ENCODE measurements around the gene EFCAB8.

- TF ChIP-seq EP300 (IDR thresholded peaks at IDR 0.05; ENCODE audit: borderline replicate concordance) (no peak), MAX (IDR thresholded peaks at IDR 0.05) (no peak)
These were observed 125.5 kb downstream of the EFCAB8 start for GRCh38 chr20:32984196-32984595.

All from Ishikawa (cell line).